IMR-90 (cell line): ENCODE data around the gene OPCML. TPM values are rescaled to one million over a fixed set of nuclear protein-coding genes. Genes with fewer than 3 reads are reported as not detected.

Source experiments
- ATAC-seq: fragments of 200-7000 bp; cut with Tn5 transposase; 2 replicates; pipeline ENCODE4 v1.9.1; 2020; ENCODE audit warnings: low read depth, mild to moderate bottlenecking, moderate library complexity
- BruUV-seq: library from RNA; stranded (reverse); fragments of 400-500 nt; replicated peaks from 2 replicates; lab custom pipeline; 2021; lab: Mats Ljungman, UMichigan
- CTCF ChIA-PET: fragments of 300-600 bp; formaldehyde crosslinking; extraction: SDS; loops from one replicate; lab custom pipeline; 2021; ENCODE audit warnings: antibody characterized with exemption; lab: Yijun Ruan, JAX
- POLR2A ChIA-PET: fragments of 300-600 bp; sonication (Branson Sonifier 250); formaldehyde crosslinking; loops from one replicate; lab custom pipeline; 2022; ENCODE audit warnings: antibody characterized with exemption; ENCODE audit not compliant: unreplicated experiment; lab: Charles Lee
- DNase-seq: peaks from one replicate; pipeline ENCODE4 v3.0.0; 2013
- H2AFZ ChIP-seq: replicated peaks from 2 replicates; pipeline ENCODE3; 2013; ENCODE audit warnings: low read length, mild to moderate bottlenecking; ENCODE audit not compliant: poor library complexity
- H2AK5ac ChIP-seq: 2 replicates; pipeline ENCODE4 v1.6.1; 2013; ENCODE audit warnings: low read depth, low read length, inconsistent platforms
- H2AK9ac ChIP-seq: replicated peaks from 2 replicates; pipeline ENCODE3; 2013; ENCODE audit warnings: mild to moderate bottlenecking, low read depth, low read length, moderate library complexity; ENCODE audit not compliant: poor library complexity
- H2BK120ac ChIP-seq: 2 replicates; pipeline ENCODE4 v1.6.1; 2013; ENCODE audit warnings: low read depth, low read length, inconsistent platforms
- H2BK15ac ChIP-seq: 3 replicates; pipeline ENCODE4 v1.6.1; 2013; ENCODE audit warnings: low read depth, low read length, inconsistent platforms
- H2BK20ac ChIP-seq: 2 replicates; pipeline ENCODE4 v1.6.1; 2013; ENCODE audit warnings: low read depth, mild to moderate bottlenecking, inconsistent platforms, low read length, moderate library complexity
- H2BK5ac ChIP-seq: 2 replicates; pipeline ENCODE4 v1.6.1; 2013; ENCODE audit warnings: mild to moderate bottlenecking, low read depth, low read length, inconsistent platforms; ENCODE audit not compliant: poor library complexity, severe bottlenecking
- H3K14ac ChIP-seq: replicated peaks from 2 replicates; pipeline ENCODE4 v1.6.1; 2013; ENCODE audit warnings: low read depth, low read length, inconsistent platforms
- H3K18ac ChIP-seq: 2 replicates; pipeline ENCODE4 v1.6.1; 2013; ENCODE audit warnings: low read depth, low read length, control low read depth
- H3K23ac ChIP-seq: 2 replicates; pipeline ENCODE4 v1.6.1; 2013; ENCODE audit warnings: low read depth, low read length, inconsistent platforms
- H3K27ac ChIP-seq: 2 replicates; pipeline ENCODE4 v1.5.1; 2013; ENCODE audit warnings: mild to moderate bottlenecking, control low read depth, low read length; ENCODE audit not compliant: insufficient read depth
- H3K27me3 ChIP-seq: 2 replicates; pipeline ENCODE4 v1.6.1; 2013; ENCODE audit warnings: low read length; ENCODE audit not compliant: control insufficient read depth, insufficient read depth
- H3K36me3 ChIP-seq: 2 replicates; pipeline ENCODE4 v1.6.1; 2013; ENCODE audit warnings: low read length, mixed read lengths; ENCODE audit not compliant: control insufficient read depth, insufficient read depth
- H3K4ac ChIP-seq: 2 replicates; pipeline ENCODE4 v1.6.1; 2013; ENCODE audit warnings: low read depth, low read length, inconsistent platforms
- H3K4me1 ChIP-seq: 2 replicates; pipeline ENCODE4 v1.6.1; 2013; ENCODE audit warnings: low read length, mixed read lengths; ENCODE audit not compliant: control insufficient read depth, insufficient read depth
- H3K4me2 ChIP-seq: 2 replicates; pipeline ENCODE4 v1.6.1; 2013; ENCODE audit warnings: low read depth, mild to moderate bottlenecking, control low read depth, low read length, moderate library complexity
- H3K4me3 ChIP-seq: 2 replicates; pipeline ENCODE4 v1.5.1; 2013; ENCODE audit warnings: low read depth, mild to moderate bottlenecking, control low read depth, low read length, moderate library complexity; ENCODE audit not compliant: insufficient read depth
- H3K56ac ChIP-seq: 2 replicates; pipeline ENCODE4 v1.6.1; 2013; ENCODE audit warnings: low read length, inconsistent platforms; ENCODE audit not compliant: insufficient read depth; ENCODE audit errors: extremely low read depth
- H3K79me1 ChIP-seq, 2 experiments: 2 replicates each; pipeline ENCODE4 v1.6.1; 2013; ENCODE audit warnings: low read length in 2 of 2, inconsistent platforms in 1 of 2, low read depth in 1 of 2
- H3K9ac ChIP-seq: 2 replicates; pipeline ENCODE4 v1.6.1; 2013; ENCODE audit warnings: low read depth, low read length, control low read depth
- H3K9me1 ChIP-seq: 2 replicates; pipeline ENCODE4 v1.6.1; 2013; ENCODE audit warnings: low read length, inconsistent platforms; ENCODE audit not compliant: insufficient read depth
- H3K9me3 ChIP-seq: 2 replicates; pipeline ENCODE4 v1.6.1; 2013; ENCODE audit warnings: low read length; ENCODE audit not compliant: control insufficient read depth, insufficient read depth
- H4K20me1 ChIP-seq: 2 replicates; pipeline ENCODE4 v1.6.1; 2013; ENCODE audit warnings: low read length, inconsistent platforms; ENCODE audit not compliant: insufficient read depth
- H4K5ac ChIP-seq: 2 replicates; pipeline ENCODE4 v1.6.1; 2013; ENCODE audit warnings: mild to moderate bottlenecking, low read depth, low read length, control low read depth
- H4K8ac ChIP-seq, 2 experiments: 2 replicates each; pipeline ENCODE4 v1.6.1; 2013; ENCODE audit warnings: low read depth in 2 of 2, low read length in 2 of 2, control low read depth in 1 of 2, inconsistent platforms in 1 of 2
- H4K91ac ChIP-seq: 2 replicates; pipeline ENCODE4 v1.6.1; 2013; ENCODE audit warnings: low read depth, low read length, inconsistent platforms; ENCODE audit not compliant: insufficient read depth
- BHLHE40 ChIP-seq: fragments of 150-350 bp; IDR thresholded peaks from 2 replicates; pipeline ENCODE4 v1.6.1; 2016; ENCODE audit warnings: mild to moderate bottlenecking, low read depth, low read length
- CEBPB ChIP-seq: IDR thresholded peaks from 2 replicates; pipeline ENCODE4 v1.6.1; 2012; ENCODE audit warnings: low read depth, low read length, improper control_type of control experiment
- CHD1 ChIP-seq: IDR thresholded peaks from 2 replicates; pipeline ENCODE4 v1.6.1; 2012; ENCODE audit warnings: low read depth, low read length, improper control_type of control experiment
- CTCF ChIP-seq: conservative IDR thresholded peaks from 2 replicates; pipeline ENCODE4 v1.5.1; 2012; ENCODE audit warnings: mild to moderate bottlenecking, low read depth, low read length, improper control_type of control experiment
- ELK1 ChIP-seq: fragments of 150-350 bp; IDR thresholded peaks from 2 replicates; pipeline ENCODE4 v1.6.1; 2016; ENCODE audit warnings: low read depth, mild to moderate bottlenecking, low read length, moderate library complexity, borderline replicate concordance
- FOS ChIP-seq: fragments of 150-350 bp; IDR thresholded peaks from 2 replicates; pipeline ENCODE4 v1.6.1; 2016; ENCODE audit warnings: low read depth, low read length
- MAFK ChIP-seq: IDR thresholded peaks from 2 replicates; pipeline ENCODE4 v1.6.1; 2012; ENCODE audit warnings: low read depth, low read length, improper control_type of control experiment
- MAZ ChIP-seq: IDR thresholded peaks from 2 replicates; pipeline ENCODE4 v1.6.1; 2012; ENCODE audit warnings: low read depth, mild to moderate bottlenecking, low read length, improper control_type of control experiment, moderate library complexity, borderline replicate concordance
- MXI1 ChIP-seq: IDR thresholded peaks from 2 replicates; pipeline ENCODE4 v1.6.1; 2012; ENCODE audit warnings: low read depth, mild to moderate bottlenecking, low read length, moderate library complexity, borderline replicate concordance
- NFE2L2 ChIP-seq: fragments of 150-350 bp; IDR thresholded peaks from 2 replicates; pipeline ENCODE4 v1.6.1; 2016; ENCODE audit warnings: low read depth, mild to moderate bottlenecking, low read length
- POLR2A ChIP-seq: IDR thresholded peaks from 2 replicates; pipeline ENCODE4 v1.6.1; 2012; ENCODE audit warnings: mild to moderate bottlenecking, low read depth, low read length
- RAD21 ChIP-seq: IDR thresholded peaks from 2 replicates; pipeline ENCODE4 v1.6.1; 2012; ENCODE audit warnings: low read length, improper control_type of control experiment
- RCOR1 ChIP-seq: IDR thresholded peaks from 2 replicates; pipeline ENCODE4 v1.6.1; 2012; ENCODE audit warnings: mild to moderate bottlenecking, low read length, improper control_type of control experiment; ENCODE audit not compliant: insufficient replicate concordance
- RFX5 ChIP-seq: IDR thresholded peaks from 2 replicates; pipeline ENCODE4 v1.8.0; 2012; ENCODE audit warnings: low read depth, mild to moderate bottlenecking, low read length, moderate library complexity
- SMC3 ChIP-seq: fragments of 150-350 bp; IDR thresholded peaks from 2 replicates; pipeline ENCODE4 v1.6.1; 2016; ENCODE audit warnings: low read depth, mild to moderate bottlenecking, antibody characterized with exemption, low read length, moderate library complexity
- USF2 ChIP-seq: fragments of 150-350 bp; IDR thresholded peaks from 2 replicates; pipeline ENCODE4 v1.6.1; 2017; ENCODE audit warnings: mild to moderate bottlenecking, antibody characterized with exemption, low read length, low read depth
- WGBS, 2 experiments: methylation state at CpG; one replicate each; pipeline versions ENCODE4 v1.1.5 to v1.1.7; 2013; ENCODE audit warnings: missing lambda C conversion rate in 2 of 2; ENCODE audit not compliant: insufficient read length in 1 of 2; ENCODE audit errors: extremely low coverage in 2 of 2; 5-methylcytosine and 5-hydroxymethylcytosine counted together
- dilution Hi-C: fragments of 300-500 bp; cut with HindIII; formaldehyde crosslinking; loops from one replicate; pipeline ENCODE4 v1.14.3; 2018; ENCODE audit warnings: low sequenced_read_pairs; ENCODE audit not compliant: unreplicated experiment
- in situ Hi-C: fragments of 300-500 bp; cut with MboI; formaldehyde crosslinking; loops from 3 replicates; pipeline ENCODE4 v1.14.3; 2019; ENCODE audit warnings: low sequenced_read_pairs, inconsistent platforms, mixed read lengths
- intact Hi-C: fragments of 100-400 bp; cut with micrococcal nuclease; formaldehyde crosslinking; loops from 2 replicates; pipeline ENCODE4 v1.10.0; 2022
- polyA plus RNA-seq, 3 experiments: library from polyadenylated mRNA; depleted of rRNA; stranded (reverse); fragments of >200 nt; gene quantifications; 2 replicates each; pipeline ENCODE4 v1.2.3, GENCODE V29; 2012; ENCODE audit warnings: low replicate concordance in 1 of 3
- total RNA-seq: library from RNA; depleted of rRNA; stranded (reverse); fragments of >200 nt; gene quantifications from 2 replicates; pipeline ENCODE4 v1.2.3, GENCODE V29; 2012

OPCML gene
- total and polyA plus RNA-seq, 2 of the 4 experiments (the other 2 are of a cell fraction): under 0.01 to 2.6 TPM

GRCh38 chr11:132840191-132840590, 692.1 kb downstream of the OPCML start:
- Histone ChIP-seq H2BK120ac (no peak overlapping the region), H3K9ac (no peak overlapping the region), H2BK5ac (no peak overlapping the region), H3K18ac (no peak overlapping the region), H4K8ac (no peak overlapping the region), H3K27me3 (no peaks in the 10 kb centered on the region; the same call in 1 of the 2 replicates), H3K9me3 (no peaks in the 10 kb centered on the region), H3K27ac (no peak overlapping the region), H2BK15ac (no peak overlapping the region), H3K4me1 (no peaks in the 10 kb centered on the region), H3K56ac (no peak overlapping the region), H3K36me3 (no peaks in the 10 kb centered on the region), H4K91ac (no peak overlapping the region), H2BK20ac (no peak overlapping the region), H3K14ac (no peak overlapping the region), H2AFZ (no peak overlapping the region), H2AK5ac (no peak overlapping the region), H3K23ac (no peak overlapping the region), H4K5ac (no peak overlapping the region), H3K4me2 (no peak overlapping the region), H3K79me1 (no peaks in the 10 kb centered on the region), H3K9me1 (no peaks in the 10 kb centered on the region), H2AK9ac (no peak overlapping the region), H3K4ac (no peak overlapping the region), H3K4me3 (no peak overlapping the region), H4K20me1 (no peaks in the 10 kb centered on the region)
- intact Hi-C loops: no loop called here
- in situ Hi-C loops: no loop called here
- TF ChIP-seq CTCF: no peak
- no peak for TF ChIP-seq RAD21
- TF ChIP-seq BHLHE40: no peak
- no peak for TF ChIP-seq RCOR1
- TF ChIP-seq MAZ: no peak
- TF ChIP-seq USF2: no peak
- no peak for TF ChIP-seq SMC3
- TF ChIP-seq CEBPB: no peak
- no peak for TF ChIP-seq FOS
- no peak for TF ChIP-seq MAFK
- TF ChIP-seq POLR2A: no peak
- no peak for TF ChIP-seq CHD1
- TF ChIP-seq RFX5: no peak
- TF ChIP-seq ELK1: no peak
- TF ChIP-seq MXI1: no peak
- TF ChIP-seq NFE2L2: no peak
- WGBS, 2 experiments: no CpG with 5 or more reads among the region's 5 CpGs
- BruUV-seq: no TSS peak
- POLR2A ChIA-PET: no interaction called here
- no peak for ATAC-seq
- dilution Hi-C loops: no loop called here
- DNase-seq: no peak
- CTCF ChIA-PET: no interaction called here
